Right atrium auricular region (tissue), 2 donors: Measurements from ENCODE around the gene BICD1. TPM values are rescaled to one million over a fixed set of nuclear protein-coding genes. Genes with fewer than 3 reads are reported as not detected.

ENCODE experiments used
- DNase-seq: peaks from one replicate; pipeline ENCODE4 v3.0.0-alpha.2; 2019; ENCODE audit warnings: low spot score
- H3K27ac ChIP-seq, 2 donors: fragments of 200-600 bp; sonication (generic); 1 replicate in 1 of 2; 2 replicates in 1 of 2; pipeline ENCODE4 v1.5.1; 2016 to 2019
- H3K27me3 ChIP-seq, 2 donors: fragments of 200-600 bp; sonication (generic); one replicate each; pipeline versions ENCODE4 v1.5.1 to v1.6.0; 2017 to 2019
- H3K36me3 ChIP-seq: fragments of 200-600 bp; sonication (generic); one replicate; pipeline ENCODE4 v1.5.1; 2016
- H3K4me1 ChIP-seq, 2 donors: fragments of 200-600 bp; sonication (generic); one replicate each; pipeline versions ENCODE4 v1.5.1 to v1.6.0; 2017 to 2019
- H3K4me3 ChIP-seq, 2 donors: fragments of 200-600 bp; sonication (generic); 1 replicate in 1 of 2; 2 replicates in 1 of 2; pipeline ENCODE4 v1.5.1; 2017 to 2019; ENCODE audit warnings: mild to moderate bottlenecking in 1 of 2, moderate library complexity in 1 of 2
- H3K9me3 ChIP-seq, 2 donors: fragments of 200-600 bp; sonication (generic); one replicate each; pipeline ENCODE4 v1.5.1; 2019
- total RNA-seq, 2 donors: library from RNA; depleted of rRNA; stranded (reverse); fragments of >200 nt; gene quantifications; one replicate each; pipeline ENCODE4 v1.1.0, GENCODE V29; 2016
- TF ChIP-seq, protein P1 (sequence below), 2 donors: fragments of 200-600 bp; sonication (generic); IDR thresholded peaks; one replicate each; pipeline ENCODE4 v1.5.1; 2019; ENCODE audit warnings: antibody characterized with exemption in 2 of 2

The BICD1 gene
- total RNA-seq, 2 donors from 2014 or later, result 3.3 to 6.6 TPM

DNA sequence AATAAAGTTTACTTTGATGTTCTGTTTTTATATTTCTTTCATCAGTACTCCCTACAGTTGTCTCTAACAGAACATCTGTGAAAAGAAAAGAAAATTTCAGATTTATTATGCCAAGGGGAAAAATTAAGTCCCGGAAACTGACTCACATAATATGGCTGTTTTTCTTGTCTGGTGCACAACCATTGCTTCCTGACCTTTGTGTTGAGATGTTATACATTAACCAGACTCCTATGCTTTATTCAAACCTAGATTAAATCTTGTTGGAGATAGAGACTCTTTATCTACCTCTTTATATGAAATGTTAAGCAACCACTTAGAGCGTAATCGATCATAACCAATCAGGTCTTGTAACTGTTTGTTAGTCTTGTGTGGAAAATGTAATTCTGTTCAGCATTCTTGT is 37.6 kb upstream of the BICD1 start:
- Histone ChIP-seq H3K27me3 (no peaks in the 10 kb centered on the region), H3K36me3 (no peaks in the 10 kb centered on the region), H3K27ac (no peak overlapping the region), H3K9me3 (peaks cover 0 to 6% of the 10 kb centered on the region in 2 donors), H3K4me1 (no peaks in the 10 kb centered on the region), H3K4me3 (no peak overlapping the region)
- DNase-seq, result no peak
- TF ChIP-seq, protein P1, sequence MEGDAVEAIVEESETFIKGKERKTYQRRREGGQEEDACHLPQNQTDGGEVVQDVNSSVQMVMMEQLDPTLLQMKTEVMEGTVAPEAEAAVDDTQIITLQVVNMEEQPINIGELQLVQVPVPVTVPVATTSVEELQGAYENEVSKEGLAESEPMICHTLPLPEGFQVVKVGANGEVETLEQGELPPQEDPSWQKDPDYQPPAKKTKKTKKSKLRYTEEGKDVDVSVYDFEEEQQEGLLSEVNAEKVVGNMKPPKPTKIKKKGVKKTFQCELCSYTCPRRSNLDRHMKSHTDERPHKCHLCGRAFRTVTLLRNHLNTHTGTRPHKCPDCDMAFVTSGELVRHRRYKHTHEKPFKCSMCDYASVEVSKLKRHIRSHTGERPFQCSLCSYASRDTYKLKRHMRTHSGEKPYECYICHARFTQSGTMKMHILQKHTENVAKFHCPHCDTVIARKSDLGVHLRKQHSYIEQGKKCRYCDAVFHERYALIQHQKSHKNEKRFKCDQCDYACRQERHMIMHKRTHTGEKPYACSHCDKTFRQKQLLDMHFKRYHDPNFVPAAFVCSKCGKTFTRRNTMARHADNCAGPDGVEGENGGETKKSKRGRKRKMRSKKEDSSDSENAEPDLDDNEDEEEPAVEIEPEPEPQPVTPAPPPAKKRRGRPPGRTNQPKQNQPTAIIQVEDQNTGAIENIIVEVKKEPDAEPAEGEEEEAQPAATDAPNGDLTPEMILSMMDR (IDR thresholded peaks at IDR 0.05), result no peak

DNA sequence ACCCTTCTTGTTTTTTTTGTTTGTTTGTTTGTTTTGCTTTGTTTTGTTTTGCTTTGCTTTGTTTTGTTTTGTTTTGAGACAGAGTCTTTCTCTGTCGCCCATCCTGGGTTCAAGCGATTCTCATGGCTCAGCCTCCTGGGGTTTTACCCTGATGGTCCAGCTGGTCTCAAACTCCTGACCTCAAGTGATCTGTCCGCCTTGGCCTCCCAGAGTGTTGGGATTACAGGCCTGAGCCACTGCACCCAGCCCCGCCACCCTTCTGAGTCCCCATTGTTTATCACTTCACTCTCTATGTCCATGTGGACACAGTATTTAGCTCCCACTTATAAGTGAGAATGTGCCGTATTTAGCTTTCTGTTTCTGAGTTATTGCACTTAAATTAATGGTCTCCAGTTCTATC is 36.9 kb upstream of the BICD1 start:
- TF ChIP-seq, protein P1 (IDR thresholded peaks at IDR 0.05), result no peak
- Histone ChIP-seq H3K36me3 (no peaks in the 10 kb centered on the region), H3K27ac (no peak overlapping the region), H3K4me3 (no peak overlapping the region), H3K27me3 (no peaks in the 10 kb centered on the region), H3K9me3 (peaks cover 0 to 10% of the 10 kb centered on the region in 2 donors), H3K4me1 (no peaks in the 10 kb centered on the region)
- no peak for DNase-seq

DNA sequence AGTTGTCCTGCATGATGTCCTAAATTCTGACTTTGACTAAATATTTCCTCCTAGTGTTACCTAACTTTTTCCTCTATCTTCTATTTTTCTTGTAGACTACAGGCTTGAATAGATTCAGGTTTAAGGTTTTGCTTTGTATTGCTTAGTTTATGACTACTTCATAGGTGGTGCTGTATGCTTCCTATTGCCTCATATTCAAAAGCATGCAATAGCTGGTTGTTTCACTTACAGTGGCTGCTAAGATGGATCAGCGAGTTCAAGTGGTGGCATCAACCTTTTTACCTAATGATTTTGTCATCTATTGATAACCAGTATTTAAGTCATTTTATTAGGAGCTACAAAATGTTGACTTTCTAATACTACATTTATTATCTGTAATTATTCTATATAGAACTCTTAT is 36.3 kb upstream of the BICD1 start:
- Histone ChIP-seq H3K36me3 (no peaks in the 10 kb centered on the region), H3K27me3 (no peaks in the 10 kb centered on the region), H3K9me3 (peaks cover 0 to 10% of the 10 kb centered on the region in 2 donors), H3K27ac (no peak overlapping the region), H3K4me1 (no peaks in the 10 kb centered on the region), H3K4me3 (no peak overlapping the region)
- DNase-seq, result no peak
- TF ChIP-seq, protein P1 (IDR thresholded peaks at IDR 0.05), result no peak

DNA sequence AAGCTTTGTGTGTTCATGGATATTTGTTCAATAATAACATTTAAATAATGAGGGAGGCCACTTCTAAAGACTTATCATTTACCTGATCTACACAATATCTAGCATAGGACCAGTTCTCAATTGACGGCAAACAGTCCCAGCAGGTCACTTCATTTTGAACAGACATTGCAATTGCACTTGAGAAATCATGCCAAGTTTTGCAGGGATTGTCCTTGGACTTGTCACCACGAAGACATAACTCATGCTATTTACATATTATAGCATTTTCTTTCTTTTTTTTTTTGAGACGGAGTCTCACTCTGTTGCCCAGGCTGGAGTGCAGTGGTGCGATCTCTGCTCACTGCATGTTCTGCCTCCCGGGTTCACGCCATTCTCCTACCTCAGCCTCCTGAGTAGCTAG is 34.5 kb upstream of the BICD1 start:
- Histone ChIP-seq H3K27ac (no peak overlapping the region), H3K27me3 (no peaks in the 10 kb centered on the region), H3K4me1 (no peaks in the 10 kb centered on the region), H3K9me3 (peaks cover 0 to 10% of the 10 kb centered on the region in 2 donors), H3K36me3 (no peaks in the 10 kb centered on the region), H3K4me3 (no peak overlapping the region)
- TF ChIP-seq, protein P1 (IDR thresholded peaks at IDR 0.05), result no peak
- no peak for DNase-seq

DNA sequence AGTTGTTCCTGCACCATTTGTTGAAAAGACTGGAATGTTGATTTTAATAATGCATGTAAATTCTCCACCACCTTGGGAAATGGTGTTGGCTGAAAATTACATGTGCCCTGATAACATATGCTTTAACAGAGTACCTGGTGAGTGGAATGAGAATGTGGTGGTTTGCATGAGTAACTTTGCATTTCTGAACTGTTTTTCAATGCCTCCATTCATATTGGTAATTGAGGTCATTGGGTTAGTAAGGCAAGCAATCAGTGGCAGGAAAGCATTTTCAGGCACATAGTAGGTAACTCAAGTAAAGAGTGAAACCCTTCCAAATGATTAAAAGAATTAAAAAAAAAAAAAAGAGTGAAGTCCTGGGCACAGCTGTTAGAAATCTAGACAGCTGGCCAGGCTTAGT is 32.2 kb upstream of the BICD1 start:
- no peak for DNase-seq
- Histone ChIP-seq H3K4me1 (no peaks in the 10 kb centered on the region), H3K4me3 (no peak overlapping the region), H3K27me3 (no peaks in the 10 kb centered on the region), H3K27ac (no peak overlapping the region), H3K9me3 (peaks cover 0 to 10% of the 10 kb centered on the region in 2 donors), H3K36me3 (no peaks in the 10 kb centered on the region)
- TF ChIP-seq, protein P1 (IDR thresholded peaks at IDR 0.05), result no peak

DNA sequence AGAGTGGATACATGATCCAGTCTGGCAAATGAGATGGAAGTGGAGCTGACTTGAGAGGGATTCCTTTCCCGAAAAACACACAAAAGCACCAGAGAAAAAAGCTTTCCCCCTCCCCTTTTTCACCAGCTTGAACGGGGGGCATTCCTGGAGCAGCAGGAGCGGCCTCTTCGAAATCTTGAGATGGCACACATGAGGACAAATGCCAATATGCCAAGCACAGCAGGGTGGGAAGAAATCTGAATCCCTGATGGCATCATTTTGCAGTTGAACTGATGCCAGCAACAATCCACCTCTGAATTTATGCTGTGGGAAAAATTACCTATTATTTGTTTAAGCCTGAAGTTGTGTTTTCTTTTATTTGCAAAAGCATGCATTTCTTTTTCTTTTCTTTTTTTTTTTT is 29.7 kb upstream of the BICD1 start:
- Histone ChIP-seq H3K27ac (no peak overlapping the region), H3K36me3 (no peaks in the 10 kb centered on the region), H3K4me3 (no peak overlapping the region), H3K27me3 (no peaks in the 10 kb centered on the region), H3K4me1 (no peaks in the 10 kb centered on the region), H3K9me3 (peaks cover 0 to 10% of the 10 kb centered on the region in 2 donors)
- no peak for DNase-seq
- TF ChIP-seq, protein P1 (IDR thresholded peaks at IDR 0.05), result no peak
